SW480 (cell line): ENCODE measurements around the gene MAL.
"Not testable (repeated sequence)": the region's sequence is repeated elsewhere in the genome, so short reads cannot be mapped to it uniquely, and the experiment has no call there.

Experiments
- DNase-seq: peaks from one replicate; pipeline ENCODE4 v3.0.0-alpha.2; 2016; ENCODE audit warnings: low spot score

Gene MAL

DNA sequence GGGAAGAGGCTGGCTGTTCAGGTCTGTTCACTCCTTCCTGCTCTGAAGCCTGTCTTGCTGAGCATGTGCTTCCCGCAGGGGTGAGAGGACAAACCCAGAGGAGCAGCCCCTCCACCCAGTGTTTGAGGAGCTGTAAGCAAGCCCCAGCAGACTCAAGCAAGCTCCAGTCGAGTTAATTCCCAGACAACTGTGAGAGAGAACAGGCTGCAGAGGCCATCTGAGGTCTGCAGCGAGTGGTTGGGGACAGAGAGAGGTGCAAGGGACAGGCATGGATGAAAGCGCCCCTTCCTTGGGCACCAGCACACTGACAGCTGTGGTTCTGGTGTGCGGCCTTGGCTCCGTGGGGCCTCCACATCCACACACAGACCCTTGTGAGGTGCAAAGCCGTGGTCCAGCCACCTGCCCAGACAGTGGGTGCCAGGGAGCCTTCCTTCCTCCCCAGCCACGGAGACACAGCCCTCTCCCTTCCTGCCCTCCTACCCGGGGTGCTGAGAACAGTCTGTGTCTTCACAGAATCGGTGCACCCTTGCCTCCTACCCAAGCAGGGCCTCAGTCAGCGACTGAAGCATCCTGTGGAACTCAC is 36.2 kb downstream of the MAL start:
- DNase-seq, result no peak

DNA sequence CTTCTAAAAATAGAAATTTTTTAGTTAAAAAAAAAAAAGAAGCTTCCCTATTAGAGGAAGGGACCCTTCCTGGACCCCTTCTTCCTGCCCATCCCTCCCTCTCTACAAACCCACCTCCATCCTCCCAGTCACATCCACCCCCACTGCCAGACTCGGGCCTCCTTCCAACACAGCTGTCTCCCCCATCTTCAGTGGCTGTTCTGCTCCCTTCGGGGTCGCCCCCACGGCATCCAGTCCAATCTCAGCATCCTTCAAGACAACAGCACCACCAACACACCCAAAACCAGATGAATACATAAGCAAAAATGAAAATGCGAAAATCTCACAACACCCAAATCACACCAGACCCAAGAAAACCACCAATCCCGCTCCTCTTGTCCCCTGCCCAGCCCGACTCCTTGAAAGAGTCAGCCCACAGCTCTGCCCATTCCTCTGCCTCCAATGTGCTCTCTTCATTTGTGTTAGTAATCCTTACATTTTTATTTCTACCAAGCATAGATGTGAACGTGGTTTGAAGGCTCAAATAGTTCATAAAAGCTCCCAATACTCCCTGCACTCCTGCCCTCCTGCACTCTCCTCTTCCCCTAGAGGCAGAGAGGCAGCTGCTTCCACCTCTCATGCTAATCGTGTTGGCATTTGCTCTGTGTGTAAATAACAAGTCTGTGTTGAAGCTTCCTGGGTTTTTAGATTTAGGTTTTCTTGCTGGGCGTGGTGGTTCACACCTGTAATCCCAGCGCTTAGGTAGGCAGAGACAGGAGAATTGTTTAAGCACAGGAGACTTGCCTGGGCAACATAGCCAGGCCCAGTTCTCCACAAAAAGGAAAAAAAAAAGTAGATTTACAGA is 37.0 kb downstream of the MAL start:
- no peak for DNase-seq

DNA sequence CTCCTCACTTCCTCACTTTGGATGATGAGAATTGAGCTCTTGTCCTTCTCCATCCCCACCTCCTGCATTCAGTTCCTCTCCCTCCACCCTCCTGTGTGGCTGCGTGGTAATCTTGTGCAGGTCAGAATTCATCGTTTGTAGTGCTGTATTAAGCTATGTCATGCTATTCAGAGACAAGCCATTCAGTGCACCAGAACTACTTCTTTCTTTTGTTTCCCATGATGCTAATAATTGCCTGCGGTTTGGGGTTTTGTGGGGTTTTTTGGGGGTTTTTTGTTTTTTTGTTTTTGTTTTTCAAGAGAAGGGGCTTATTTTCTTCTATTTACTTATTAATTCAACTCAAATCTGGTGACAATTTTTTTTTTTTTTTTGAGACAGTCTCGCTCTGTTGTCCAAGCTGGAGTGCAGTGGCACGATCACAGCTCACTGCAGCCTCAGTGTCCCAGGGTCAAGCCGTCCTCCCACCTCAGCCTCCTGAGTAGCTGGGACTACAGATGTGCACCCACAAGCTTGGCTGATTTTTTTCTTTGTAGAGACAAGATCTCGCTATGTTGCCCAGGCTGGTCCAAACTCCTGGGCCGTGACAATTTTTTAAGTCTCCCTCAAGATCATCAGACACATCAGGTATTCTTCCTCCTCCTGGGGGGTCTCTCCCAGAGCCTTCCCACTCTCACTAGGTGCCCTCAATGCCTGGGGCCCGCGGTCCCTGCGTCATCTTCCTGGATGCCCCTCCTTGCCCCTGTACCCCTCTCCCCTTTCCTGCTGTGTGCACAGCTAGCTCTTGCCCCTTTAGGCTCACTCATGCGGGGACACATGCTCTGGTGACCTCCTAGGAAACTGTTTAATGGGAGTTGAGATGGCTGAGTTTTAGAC is 37.8 kb downstream of the MAL start:
- DNase-seq, result no peak

DNA sequence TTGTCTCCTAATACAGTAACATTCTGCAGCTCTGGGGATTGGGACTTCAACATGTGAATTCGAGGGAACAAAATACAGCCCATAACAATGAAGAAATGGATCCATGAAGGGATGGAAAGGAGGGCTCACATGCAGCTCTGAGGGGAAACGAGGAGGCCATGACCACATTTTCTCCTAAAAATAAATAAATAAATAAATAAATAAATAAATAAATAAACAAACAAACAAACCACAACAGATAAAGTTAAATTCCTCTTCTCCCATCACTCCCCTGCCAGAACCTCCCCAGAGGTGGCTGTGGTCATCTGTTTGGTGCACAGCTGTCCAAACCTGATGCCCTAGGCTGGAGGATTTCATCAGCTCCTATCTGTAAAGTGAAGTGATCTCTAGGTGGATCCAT is 42.7 kb downstream of the MAL start:
- DNase-seq, result no peak

DNA sequence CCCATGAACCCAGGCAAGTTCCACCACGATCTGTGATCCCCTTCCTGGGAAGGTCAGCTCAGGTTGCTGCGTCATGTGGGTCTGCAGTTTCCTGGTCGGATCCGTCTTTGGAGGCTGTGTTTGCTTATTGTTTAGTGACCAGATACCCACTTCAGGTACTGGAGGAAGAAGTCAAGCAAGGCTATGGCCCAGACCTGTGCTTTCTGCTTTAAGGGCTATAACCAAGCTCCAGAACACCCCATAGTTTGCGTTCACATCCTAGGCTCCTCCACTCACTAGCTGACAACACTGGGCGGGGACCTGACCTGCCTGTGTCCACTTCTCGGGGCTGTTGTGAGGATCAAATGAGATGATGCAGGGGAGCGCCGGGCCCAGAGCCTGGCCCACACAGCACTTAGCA is 44.0 kb downstream of the MAL start:
- DNase-seq, result no peak

DNA sequence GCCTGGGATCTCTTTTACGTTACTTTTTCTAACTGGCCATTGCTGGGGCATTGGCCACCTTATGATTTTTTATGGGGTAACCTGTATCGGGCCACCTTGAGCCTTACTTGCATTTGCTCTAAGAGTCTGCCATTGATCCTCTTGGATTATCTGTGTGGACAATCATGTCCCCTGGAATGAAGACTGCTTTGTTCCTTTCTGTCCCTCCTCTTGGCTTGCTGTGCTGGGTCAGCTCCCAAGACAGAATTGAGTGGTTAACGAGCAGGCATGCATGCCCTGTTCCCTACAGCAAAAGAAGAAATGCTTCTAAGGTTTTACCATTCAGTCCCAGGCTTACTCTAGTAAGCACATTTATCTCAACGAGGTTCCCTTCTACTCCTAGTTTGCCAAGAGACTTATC is 46.3 kb downstream of the MAL start:
- no peak for DNase-seq

DNA sequence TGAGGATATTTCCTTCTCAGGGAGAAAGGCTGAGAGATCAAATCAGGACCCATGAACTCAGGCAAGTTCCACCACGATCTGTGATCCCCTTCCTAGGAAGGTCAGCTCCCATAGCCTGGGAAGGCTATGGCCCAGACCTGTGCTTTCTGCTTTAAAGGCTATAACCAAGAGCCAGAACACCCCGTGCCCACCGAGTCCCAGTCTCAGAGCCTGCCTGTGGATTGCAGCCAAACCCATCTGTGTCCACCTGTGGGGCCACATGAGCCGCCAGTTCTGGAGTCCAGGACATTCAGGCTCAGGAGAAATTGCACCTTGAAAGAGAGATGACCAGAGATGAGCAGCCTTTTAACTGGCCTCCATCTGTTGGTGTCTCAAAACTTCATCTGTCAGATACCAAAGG is 46.9 kb downstream of the MAL start:
- no peak for DNase-seq

DNA sequence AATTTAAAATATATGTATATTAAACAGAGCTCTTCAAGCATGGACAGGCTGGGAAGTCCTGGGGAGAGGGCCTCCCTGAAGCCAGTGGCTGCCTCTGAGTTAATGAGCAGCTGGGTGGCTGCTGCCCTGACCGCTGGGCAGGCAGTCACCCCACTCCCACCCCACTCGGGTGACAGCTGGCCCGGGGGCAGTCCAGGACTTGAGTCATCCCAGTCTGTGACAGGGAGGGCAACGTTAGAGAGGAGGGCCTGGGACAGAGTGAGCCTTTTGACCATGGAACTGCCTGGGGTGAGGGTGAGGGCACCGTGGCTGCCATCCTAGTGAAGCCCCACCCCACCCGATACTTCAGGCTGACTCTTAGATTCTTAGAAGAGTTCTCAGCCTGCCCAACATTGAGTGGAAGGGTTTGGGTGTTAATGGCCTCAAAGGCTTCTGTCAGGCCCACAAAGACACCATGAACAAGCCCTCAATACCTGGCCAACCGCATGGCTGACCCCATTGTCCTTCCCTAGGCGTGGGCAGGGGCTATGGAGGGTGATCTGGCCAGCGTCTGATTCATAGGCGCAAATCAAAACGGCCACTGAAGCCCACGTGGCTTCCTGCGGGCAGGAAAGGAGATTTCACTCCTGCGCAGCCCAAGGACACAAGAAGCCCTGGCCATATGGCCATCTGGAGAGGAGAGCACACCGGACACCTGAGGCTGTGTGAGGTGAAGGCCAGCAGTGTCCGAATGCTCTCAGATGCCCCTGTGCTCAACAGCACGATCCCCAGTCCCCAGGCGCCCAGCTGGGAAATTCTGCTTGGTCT is 48.6 kb downstream of the MAL start:
- DNase-seq, result no peak

DNA sequence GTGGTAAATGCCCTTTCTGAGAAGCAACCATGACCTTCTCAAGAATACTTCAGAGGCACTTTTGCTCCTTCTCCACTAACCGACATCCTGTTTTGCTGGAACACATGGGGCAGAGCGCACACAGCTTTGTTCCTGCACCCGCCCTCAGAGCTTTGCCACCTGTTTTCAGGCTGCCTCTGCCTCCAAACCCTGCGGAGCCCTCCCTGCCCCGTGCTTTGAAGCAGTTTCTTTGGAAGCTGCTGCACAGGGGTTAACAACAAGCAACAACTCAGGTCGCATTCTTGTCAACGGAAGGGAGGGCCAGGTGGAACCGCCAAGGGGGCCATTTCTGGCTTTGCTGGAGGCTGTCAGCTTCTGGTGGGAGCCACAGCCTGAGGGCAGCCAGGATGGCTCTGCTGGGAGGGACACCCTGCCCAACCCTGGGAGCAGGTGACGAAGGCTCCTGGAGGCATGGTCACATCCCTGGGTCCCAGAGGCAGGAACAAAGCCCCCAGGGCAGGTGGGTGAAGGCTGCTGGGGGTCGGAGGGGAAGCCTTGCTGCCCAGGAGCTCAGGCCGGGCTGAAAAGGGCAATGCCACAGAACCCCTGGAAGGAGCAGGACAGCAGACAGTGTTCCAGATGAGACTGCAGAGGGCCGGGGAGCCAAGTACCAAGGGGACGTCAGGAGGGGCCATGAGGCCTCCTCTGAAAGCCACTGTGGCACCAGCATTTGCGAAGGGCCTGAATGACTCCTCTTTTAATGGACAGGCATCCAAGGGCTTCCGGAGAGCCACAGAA is 49.3 kb downstream of the MAL start:
- no peak for DNase-seq

DNA sequence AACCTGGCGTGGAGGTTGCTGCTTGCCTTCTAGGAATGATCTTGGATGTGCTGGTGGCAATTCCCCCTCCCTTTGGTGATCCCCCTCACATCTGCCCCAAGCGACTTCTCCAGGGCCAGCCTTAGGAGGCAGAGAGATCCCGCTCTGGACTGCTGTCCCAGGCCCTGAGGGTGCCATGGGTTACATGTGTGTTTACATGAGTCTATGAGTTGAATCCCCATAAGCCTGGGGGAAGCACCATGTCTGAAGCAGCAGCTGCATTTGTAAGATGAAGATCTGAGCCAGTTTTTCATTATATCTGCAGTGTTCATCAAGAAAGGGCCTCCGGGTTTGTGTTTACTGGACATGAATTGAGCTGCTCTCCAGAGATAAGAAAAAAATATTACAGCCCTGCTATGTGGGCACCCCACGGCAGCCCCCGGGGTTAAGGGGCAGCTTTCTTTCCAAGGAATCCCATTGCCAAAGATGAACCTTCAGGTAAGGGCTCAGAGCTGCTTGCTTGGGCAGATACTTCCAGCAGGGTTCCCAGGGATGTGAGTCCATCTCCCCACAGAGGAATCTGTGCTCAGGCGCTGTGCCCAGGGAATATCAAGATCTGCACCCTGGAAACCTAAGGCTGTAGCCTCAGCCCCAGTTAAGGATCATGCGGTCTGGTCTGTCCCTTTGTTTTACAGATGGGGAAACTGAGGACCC is 50.1 kb downstream of the MAL start:
- no peak for DNase-seq

DNA sequence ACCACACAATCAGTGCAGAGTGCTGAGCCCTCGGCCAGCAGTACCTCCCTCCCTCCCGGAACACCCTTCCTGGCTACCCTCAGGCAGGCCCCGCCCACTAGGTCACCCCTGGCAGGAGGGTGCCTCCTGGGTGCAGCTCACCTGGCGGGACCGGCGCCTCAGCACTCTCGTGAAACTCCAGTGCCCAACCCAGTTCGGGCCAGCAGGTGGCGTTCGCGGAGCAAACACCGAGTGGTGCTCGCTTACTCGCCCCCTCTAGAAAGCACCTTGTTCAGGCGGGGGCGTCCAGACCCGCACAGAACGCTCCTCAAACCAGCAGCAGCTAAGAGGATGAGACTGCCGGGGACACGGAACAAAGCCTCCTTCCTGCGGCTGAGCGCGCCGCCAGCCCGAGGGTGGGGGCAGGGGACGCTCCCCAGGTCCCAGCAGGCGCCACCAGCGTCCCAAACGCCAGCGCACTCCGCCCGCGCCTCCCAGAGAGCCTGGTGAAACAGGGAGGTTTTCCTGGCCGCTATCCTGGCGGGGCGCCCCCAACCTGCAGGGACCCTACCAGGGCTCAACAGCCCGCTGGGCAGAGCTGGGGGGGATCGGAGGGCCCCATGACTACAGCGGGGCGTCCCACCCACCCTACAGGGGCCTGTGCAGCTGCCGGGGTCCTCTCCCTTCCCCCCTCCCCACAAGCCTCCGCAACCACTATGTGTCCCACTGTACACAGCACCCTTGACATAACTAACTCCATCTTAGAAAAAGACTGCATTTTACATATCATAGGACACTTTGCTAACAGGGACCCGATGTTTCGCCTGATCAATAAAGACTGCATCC is 51.4 kb downstream of the MAL start:
- peak; percentile 85 for DNase-seq

DNA sequence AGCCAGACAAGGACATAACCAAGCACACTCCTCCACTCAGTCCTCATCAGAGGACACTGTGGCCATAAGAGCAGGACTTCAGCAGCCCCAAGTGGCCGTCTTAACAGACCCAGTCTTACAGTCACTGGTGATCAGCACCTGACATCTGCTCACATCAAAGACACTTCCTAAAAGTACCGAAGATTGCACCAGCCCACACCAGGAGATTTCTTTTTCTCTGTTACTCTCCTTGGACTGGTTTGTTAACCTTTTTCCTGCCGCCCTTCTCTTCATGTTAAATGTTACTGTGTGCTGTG is 52.0 kb downstream of the MAL start:
- DNase-seq, result peak; percentile 30

DNA sequence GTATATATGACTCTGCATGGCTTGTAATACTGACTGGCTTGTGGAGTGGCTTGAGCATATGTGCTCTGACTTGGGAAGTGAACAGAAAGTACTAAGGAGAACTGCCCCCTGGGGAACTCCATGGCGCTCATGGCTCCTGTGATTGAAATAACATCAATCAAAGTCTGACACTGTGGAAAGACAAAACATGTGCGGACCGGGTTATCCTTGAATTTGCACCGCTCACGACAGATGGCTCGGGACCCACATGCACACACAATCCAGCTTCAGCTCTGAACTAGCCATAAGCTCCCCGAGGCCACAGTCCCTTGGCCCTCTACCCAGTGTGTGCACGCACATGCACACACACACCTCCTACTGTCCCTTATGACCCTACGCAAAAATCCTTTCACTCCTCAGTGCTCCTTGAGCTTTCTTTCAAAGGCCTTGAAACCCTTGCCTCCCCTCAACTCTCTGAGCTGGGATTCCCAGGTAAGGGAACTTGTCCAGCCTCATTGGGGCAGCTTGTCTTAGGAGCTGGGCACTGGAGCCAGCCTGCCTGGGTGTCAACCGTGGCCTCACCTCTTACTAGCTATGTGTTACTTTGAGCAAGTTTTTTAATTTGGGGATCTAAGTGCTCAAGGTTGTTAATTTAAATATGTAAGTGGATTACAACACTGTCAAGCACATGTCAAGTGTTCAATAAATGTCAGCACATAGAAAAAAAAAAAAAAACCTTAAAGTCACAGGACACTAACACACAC is 52.5 kb downstream of the MAL start:
- no peak for DNase-seq

DNA sequence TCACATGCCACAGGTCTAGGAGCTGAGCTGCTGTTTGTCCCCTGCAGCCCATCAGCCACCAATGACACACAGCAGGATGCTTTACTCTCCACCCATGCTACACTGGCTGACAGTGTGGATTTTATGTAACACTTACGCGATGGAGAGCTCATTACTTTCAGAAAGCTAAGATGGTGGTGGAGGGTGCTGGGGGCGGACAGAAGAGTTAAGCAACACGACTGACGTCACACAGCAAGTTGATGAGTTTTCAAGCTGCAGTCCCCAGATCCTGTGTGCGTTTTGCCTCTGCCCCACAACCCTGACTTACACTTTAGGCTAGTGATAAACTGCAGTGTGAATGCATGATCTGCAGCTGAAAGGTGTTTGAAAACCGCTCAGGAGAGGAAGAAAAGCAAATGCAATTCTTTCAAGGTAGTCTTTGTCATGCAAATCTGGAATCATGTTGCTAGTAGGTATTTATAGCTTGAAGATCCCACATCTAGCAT is 53.7 kb downstream of the MAL start:
- DNase-seq, result no peak

DNA sequence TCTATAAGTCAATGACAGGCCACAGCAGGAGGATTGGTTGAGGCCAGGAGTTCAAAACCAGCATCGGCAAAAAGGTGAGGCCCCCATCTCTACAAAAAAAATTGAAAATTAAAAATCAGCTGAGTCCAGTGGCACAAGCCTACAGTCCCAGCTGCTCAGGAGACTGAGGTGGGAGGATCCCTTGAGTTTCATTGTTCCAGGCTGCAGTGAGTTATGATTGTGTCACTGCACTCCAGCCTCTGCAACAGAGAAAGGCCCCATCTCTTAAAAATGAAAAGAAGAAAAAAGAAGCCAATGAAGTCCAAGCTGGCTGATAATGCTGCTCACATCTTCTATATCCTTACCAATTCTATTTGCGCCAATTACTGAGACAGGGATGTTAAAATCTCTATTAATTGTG is 57.0 kb downstream of the MAL start:
- DNase-seq, result no peak

DNA sequence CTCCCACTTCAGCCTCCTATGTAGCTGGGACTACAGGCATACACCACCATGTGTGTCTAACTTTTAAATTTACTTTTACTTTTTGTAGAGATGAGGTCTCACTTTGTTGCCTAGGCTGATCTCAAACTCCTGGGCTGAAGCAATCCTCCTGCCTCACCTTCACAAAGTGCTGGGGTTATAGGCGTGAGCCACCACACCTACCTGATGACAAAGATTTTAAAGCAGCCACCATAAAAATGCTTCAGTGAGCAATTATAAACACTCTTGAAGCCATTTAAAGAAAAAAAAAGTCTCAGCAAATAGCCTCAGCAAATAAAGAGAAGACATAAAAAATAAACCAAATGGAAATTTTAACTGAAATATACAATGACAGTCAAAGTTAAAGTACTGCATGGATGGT is 60.5 kb downstream of the MAL start:
- DNase-seq, result no peak

DNA sequence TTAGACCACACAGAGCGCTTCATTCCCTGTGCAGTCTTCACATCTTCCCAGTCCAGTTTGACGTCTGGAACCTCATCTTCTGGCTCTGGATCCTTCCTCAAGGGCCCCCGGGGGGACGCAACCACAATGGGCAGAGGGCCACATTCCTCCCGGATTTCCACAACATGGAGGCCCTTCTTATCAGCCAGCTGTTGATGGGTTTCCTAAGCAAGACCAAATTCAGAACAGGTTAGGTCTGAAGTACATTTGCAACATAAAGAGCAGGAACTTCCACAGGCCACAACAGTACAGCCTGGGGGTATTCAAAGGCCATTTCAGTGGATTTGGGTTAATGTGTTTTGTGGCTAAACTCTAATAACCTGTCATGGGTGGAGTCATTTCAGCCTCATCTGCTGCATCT is 61.9 kb downstream of the MAL start:
- DNase-seq, result no peak

DNA sequence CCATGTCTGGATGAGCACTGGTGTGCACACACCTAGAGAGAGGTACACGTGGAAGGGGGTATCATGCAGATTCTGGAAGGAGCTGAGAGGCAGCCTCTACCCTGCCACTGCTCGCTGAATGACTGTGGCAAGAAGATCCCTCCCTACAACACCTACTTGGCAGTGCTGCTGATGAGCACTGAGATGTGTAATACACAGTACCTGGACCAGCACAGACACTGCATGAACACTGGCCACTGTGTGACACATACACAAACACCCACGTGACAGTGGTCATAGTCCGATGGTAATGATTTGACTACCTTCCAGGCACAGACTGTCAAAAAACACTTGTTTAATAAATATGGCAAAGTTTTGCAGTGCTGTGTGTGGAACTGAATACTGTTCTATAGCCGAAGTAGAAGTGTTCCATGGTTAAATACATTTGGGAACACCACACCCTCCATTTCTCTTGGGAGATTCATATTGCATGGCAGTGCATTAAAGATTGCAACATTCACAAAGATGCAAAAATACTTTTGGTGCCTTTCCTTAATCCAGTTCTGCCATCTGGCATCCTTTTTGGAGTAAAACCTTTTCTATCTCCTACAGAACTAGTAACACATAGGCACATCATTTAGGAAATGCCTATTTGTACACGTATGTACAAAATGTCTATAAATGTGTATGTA is 66.5 kb downstream of the MAL start:
- DNase-seq, result no peak

DNA sequence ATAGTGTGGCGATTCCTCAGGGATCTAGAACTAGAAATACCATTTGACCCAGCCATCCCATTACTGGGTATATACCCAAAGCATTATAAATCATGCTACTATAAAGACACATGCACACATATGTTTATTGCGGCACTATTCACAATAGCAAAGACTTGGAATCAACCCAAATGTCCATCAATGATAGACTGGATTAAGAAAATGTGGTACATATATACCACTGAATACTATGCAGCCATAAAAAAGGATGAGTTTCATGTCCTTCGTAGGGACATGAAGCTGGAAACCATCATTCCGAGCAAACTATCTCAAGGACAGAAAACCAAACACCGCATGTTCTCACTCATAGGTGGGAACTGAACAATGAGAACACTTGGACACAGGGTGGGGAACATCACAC is 72.8 kb downstream of the MAL start:
- not testable (repeated sequence) for DNase-seq
